HG02973 (cell line): Measurements from ENCODE around the gene UCN3.
"Not testable (repeated sequence)": the region's sequence is repeated elsewhere in the genome, so short reads cannot be mapped to it uniquely, and the experiment has no call there.

ENCODE experiments used
- ATAC-seq: cut with Tn5 transposase; IDR thresholded peaks from one replicate; pipeline ENCODE4 v1.9.1; 2021; ENCODE audit warnings: moderate library complexity; ENCODE audit not compliant: unreplicated experiment

UCN3 gene

DNA sequence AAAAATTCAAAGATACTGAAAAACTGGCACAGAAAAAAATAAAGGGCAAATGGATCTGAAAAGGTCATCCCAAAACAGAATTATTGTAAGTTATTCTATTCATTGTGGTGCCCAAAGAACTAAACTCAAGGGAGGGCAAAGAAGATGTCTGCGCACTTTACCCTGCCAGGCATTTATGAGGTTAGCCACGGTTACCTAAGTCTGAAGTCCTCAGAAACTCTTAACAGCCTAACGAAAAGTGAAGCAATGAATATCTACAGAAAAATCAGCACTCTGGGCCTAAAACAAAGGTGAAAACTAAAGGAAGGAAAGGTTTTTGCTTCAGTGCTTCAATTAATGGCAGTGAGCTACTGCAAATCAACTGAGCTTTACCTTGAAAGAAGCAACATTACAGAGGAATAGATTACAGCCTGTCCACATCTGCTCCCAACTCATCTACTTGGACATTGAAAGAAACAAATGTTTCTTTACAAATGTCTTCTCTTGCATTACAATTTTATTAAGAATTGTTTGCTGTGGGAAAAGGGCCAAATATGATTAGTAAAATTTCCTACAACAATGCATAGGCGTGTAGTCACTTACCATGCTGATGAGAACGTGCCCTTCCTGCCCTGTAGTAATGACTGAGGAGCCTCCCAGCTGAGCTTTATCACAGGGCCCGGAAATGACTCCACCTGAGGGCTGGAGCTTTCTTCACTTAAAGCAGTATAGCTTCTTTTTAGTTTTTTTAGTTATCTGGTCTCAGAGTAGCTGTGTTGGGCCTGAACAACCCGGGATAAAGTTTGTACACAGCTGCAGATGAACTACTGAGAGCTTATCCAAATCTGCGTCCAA lies 39.7 kb downstream of the UCN3 start, which contains the start of gene TUBAL3:
TUBAL3 (minus strand) TSS at position 621 of the 834 bp plus-strand sequence; CDS start at position 585, 36 bp downstream.
- ATAC-seq: no peak

DNA sequence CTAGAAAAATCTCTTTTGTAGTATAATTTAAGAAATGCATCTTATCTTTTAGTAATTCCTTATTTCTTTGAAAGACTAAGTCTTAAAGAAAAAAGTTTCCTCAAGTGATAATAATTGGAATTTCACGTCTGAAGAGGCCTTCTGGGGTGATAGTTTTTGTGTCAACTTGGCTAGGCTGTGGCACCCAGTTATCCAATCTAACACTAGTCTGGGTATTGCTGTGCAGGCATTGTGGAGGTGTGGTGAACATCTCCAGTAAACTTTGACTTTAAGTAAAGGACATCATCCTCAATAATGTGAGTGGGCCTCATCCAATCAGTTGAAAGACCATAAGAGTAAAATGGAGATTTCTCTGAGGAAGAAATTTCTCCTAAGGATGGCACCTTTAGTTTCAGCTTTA lies 42.2 kb downstream of the UCN3 start:
- no peak for ATAC-seq

- ATAC-seq: not testable (repeated sequence)
Observed at GRCh38 chr10:5410787-5411186, 46.0 kb downstream of the UCN3 start.

GRCh38 chr10:5411941-5412276 lies 47.1 kb downstream of the UCN3 start:
- no peak for ATAC-seq

DNA sequence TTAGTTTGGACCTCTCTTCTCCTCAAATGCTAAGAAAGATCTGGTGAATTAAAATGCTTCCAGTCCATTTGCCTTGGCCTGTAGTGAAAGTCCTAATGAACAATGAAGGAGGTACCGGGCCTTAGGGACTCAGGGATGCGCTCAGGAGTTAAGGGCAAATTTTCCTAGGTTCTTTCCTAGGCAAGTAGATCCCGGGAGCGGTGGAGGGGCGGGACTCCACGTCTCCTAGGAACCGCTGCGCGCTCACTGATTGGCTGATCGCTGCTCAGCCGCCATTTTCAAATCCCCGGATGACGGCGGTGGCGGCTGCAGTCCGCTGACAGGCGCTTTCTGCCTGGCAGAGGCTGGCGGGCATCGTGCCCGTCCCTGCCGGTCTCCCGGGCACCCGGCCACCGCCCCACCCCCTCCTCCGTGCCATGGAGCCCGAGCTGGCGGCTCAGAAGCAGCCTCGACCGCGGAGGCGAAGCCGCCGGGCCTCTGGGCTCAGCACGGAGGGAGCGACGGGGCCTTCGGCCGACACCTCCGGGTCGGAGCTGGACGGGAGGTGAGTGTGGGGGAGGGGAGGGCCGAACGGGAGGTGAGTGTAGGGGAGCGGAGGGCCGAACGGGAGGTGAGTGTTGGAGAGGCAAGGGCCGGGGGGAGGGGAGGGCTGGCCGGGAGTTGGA lies 47.6 kb downstream of the UCN3 start, which contains the start of gene NET1:
NET1 (plus strand) TSS at position 281 of the 665 bp plus-strand sequence; CDS start at position 417, 136 bp downstream.
- ATAC-seq: peak; percentile 97

DNA sequence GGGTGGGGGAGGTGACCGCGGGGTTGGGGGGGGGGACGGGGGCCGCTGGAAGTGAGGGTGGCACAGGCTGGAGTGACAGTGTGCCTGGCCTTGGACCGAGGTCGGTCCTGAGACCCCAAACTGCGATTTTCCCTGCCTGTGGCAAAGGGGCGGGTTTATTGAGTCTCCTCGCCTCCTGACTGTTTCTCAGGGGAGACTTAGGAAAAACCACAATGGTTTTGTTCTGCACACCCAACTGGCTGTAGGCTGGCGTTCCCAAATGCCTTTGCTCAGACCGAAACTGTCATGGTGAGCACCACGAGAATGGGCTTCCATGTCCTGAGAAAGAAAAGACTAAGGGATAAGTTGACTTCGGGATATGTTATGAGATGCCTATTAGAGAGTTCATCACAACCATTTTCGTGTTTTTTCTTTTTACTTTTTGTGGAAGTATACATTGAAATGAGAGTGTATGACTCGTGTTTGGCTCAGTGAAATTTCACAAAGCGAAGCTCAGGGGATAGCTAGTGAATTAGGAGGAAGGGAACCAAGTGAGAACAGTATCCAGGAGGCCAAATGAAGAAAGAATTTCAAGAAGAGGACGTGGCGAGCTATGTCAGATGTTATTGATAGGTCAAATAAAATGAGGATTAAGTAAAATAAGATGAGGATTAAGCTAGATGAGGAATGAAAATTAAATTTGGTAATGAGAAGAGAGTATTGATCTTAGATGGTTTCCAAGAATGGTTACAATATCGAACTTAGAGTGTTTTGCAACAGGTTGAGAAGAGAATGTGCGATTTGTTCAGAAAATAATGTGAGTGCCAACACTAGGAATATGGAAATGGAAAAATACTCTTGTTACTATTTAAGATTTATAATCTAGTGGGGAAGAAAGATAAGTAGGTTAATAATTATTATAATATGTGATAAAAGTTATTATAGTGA lies 48.5 kb downstream of the UCN3 start:
- ATAC-seq: no peak

- no peak for ATAC-seq
Observed at GRCh38 chr10:5416981-5417380, 52.2 kb downstream of the UCN3 start.

- ATAC-seq: no peak
Observed at GRCh38 chr10:5418584-5418983, 53.8 kb downstream of the UCN3 start.

- no peak for ATAC-seq
Observed at GRCh38 chr10:5419466-5420094, 54.8 kb downstream of the UCN3 start.

- ATAC-seq: no peak
Observed at GRCh38 chr10:5423771-5424170, 59.0 kb downstream of the UCN3 start.
